Lung (tissue), 12 donors: Measurements from ENCODE around the gene INSL4. TPM values are rescaled to one million over a fixed set of nuclear protein-coding genes. Genes with fewer than 3 reads are reported as not detected.

ENCODE experiments used
- ATAC-seq: fragments of 200-7000 bp; cut with Tn5 transposase; one replicate; pipeline ENCODE4 v1.9.1; 2020; ENCODE audit warnings: moderate number of reproducible peaks; ENCODE audit not compliant: insufficient read depth, low FRiP score
- DNase-seq, 3 donors: peaks; one replicate each; pipeline ENCODE4 v3.0.0-alpha.2; 2013 to 2017
- H3K27ac ChIP-seq, 2 donors: one replicate each; pipeline ENCODE4 v1.5.1; 2013; ENCODE audit warnings: mild to moderate bottlenecking in 2 of 2, moderate library complexity in 2 of 2, control low read depth in 1 of 2, inconsistent platforms in 1 of 2, low read depth in 1 of 2, low read length in 1 of 2
- H3K27me3 ChIP-seq, 3 donors: one replicate each; pipeline ENCODE4 v1.5.1; 2013; ENCODE audit warnings: low read length in 2 of 3; ENCODE audit not compliant: control insufficient read depth in 3 of 3, insufficient read depth in 3 of 3
- H3K36me3 ChIP-seq, 4 donors: one replicate each; pipeline ENCODE4 v1.5.1; 2013; ENCODE audit warnings: low read length in 4 of 4, mild to moderate bottlenecking in 1 of 4, moderate library complexity in 1 of 4; ENCODE audit not compliant: control insufficient read depth in 4 of 4, insufficient read depth in 4 of 4
- H3K4me1 ChIP-seq, 5 donors: one replicate each; pipeline ENCODE4 v1.5.1; 2013; ENCODE audit warnings: low read length in 5 of 5, mild to moderate bottlenecking in 2 of 5, moderate library complexity in 1 of 5; ENCODE audit not compliant: control insufficient read depth in 5 of 5, insufficient read depth in 5 of 5
- H3K4me3 ChIP-seq: one replicate; pipeline ENCODE4 v1.5.1; 2013; ENCODE audit warnings: mild to moderate bottlenecking, control low read depth, moderate library complexity
- H3K9ac ChIP-seq, 2 donors: one replicate each; pipeline ENCODE4 v1.5.1; 2013; ENCODE audit warnings: low read length in 2 of 2, control low read depth in 1 of 2; ENCODE audit not compliant: insufficient read depth in 1 of 2
- H3K9me3 ChIP-seq, 4 donors: one replicate each; pipeline ENCODE4 v1.5.1; 2013; ENCODE audit warnings: low read length in 3 of 4, mild to moderate bottlenecking in 1 of 4, moderate library complexity in 1 of 4; ENCODE audit not compliant: control insufficient read depth in 4 of 4, insufficient read depth in 3 of 4
- WGBS, 2 donors: extraction: QIAGEN DNeasy Blood & Tissue Kit; methylation state at CpG; one replicate each; pipeline ENCODE4 v1.1.7; 2013; 5-methylcytosine and 5-hydroxymethylcytosine counted together
- polyA plus RNA-seq, 2 donors: library from polyadenylated mRNA; stranded (reverse); fragments of 200-250 nt; gene quantifications; one replicate each; pipeline ENCODE4 v1.2.1, GENCODE V29; 2013
- total RNA-seq, 2 donors: library from RNA; depleted of rRNA in 1 of 2; stranded (reverse); fragments of >200 nt in 1 of 2; gene quantifications; one replicate each; pipeline ENCODE4 v1.2.1, GENCODE V29; 2014 to 2021
- TF ChIP-seq, protein P1 (sequence below): IDR thresholded peaks from 2 replicates; pipeline ENCODE4 v1.5.1; 2012; ENCODE audit warnings: mild to moderate bottlenecking; ENCODE audit errors: control extremely low read depth, extremely low read depth
- donor health status: control.
- donor health status: control.
- donor health status: Bipolar disorder and iron deficiency.
- donor health status: healthy.
- donor health status: DM: yes; HTN: yes; CAD: no.

Gene INSL4
- total and polyA plus RNA-seq, 4 donors = not detected

DNA sequence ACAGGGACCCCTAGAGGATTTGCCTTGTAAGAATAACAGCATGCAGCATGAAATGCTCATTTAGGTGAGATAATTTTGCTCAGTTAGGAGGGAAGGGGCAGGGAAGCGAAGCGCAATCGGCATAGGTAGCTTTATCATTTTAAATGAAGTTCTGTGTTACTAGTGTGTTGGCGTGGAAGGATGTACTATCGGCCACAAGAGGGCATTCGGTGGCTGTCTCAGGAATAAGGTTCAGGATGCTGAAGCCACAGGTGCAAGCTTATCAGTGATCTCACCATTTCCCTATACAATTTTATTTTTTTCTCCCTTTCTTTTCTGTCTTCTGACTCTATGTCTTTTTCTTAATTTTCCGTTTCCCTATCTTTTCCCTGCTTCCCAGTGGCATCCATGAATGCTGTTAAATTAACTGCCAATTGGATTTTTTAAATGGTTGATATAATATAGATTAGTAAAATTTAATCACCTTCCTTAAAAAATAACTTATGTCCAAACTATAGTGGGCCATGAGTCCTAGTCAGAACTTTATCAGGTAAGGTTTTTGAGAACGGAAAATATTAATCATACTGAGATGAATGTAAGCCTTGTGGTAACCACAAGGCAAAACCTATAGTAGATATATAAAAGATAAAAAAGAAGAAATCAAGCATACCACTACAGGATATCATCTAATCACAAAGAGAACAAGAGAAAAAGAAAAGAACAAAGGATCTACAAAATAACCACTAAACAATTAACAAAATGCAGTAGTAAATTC is 44.6 kb upstream of the INSL4 start:
- no peaks in the 10 kb centered on the region for H3K9me3 ChIP-seq
- H3K4me1 ChIP-seq = no peaks in the 10 kb centered on the region
- ATAC-seq (peak; percentile 58), DNase-seq (peak; percentile 24 to 59 (median 31))
- H3K4me3 ChIP-seq = no peak overlapping the region
- 29% methylated on average over 8 of the region's 8 CpGs for WGBS, 2 donors
- H3K27me3 ChIP-seq = no peaks in the 10 kb centered on the region
- H3K36me3 ChIP-seq = no peaks in the 10 kb centered on the region
- no peak overlapping the region for H3K27ac ChIP-seq
- TF ChIP-seq, protein P1, sequence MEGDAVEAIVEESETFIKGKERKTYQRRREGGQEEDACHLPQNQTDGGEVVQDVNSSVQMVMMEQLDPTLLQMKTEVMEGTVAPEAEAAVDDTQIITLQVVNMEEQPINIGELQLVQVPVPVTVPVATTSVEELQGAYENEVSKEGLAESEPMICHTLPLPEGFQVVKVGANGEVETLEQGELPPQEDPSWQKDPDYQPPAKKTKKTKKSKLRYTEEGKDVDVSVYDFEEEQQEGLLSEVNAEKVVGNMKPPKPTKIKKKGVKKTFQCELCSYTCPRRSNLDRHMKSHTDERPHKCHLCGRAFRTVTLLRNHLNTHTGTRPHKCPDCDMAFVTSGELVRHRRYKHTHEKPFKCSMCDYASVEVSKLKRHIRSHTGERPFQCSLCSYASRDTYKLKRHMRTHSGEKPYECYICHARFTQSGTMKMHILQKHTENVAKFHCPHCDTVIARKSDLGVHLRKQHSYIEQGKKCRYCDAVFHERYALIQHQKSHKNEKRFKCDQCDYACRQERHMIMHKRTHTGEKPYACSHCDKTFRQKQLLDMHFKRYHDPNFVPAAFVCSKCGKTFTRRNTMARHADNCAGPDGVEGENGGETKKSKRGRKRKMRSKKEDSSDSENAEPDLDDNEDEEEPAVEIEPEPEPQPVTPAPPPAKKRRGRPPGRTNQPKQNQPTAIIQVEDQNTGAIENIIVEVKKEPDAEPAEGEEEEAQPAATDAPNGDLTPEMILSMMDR = peak; percentile 66
- no peak overlapping the region for H3K9ac ChIP-seq

DNA sequence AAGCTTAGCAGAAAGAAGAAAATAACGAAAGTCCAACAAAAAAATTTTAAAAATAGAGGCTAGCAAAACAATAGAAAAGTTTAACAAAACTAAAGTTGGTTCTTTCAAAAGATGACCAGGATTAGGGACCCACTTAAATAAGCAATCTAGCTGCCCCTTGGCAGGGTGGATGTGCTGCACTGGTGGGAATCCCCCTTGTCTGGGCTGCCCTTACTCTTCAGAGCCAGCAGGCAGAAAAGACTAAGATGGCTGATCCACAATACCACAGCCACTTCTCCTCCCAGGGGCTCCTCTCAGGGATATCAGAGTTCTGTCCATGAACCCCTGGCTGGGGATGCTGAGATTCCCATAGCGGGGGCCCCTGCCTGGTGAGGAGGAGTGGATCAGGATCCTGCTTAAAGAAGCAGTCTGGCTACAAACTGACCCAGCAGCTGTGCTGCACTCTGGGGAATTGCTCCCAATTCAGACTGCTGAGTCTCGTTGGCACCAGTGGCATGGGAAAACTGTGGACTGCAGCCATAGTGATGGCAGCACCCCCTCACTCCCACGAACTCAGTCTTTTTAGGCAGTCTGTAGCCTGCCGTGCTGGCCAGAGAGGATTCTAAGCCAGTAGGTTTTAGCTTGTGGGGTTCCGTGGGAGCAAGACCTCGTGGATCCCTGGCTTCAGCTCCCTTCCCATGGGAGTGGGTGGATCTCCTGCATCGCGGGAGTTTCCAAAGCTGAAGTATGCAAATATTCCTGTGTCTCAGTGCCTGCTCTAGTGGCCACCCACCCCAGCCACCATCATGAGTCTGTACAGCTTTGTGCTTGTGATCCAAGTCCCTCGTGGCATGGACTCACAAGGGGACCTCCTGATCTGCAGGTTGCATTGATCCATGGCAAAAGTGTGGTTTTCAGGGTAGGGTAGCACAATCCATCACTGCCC is 42.9 kb upstream of the INSL4 start:
- H3K4me3 ChIP-seq = no peak overlapping the region
- no peaks in the 10 kb centered on the region for H3K27me3 ChIP-seq
- ATAC-seq (no peak), DNase-seq (no peak)
- H3K9me3 ChIP-seq = no peaks in the 10 kb centered on the region
- no peaks in the 10 kb centered on the region for H3K36me3 ChIP-seq
- H3K4me1 ChIP-seq = no peaks in the 10 kb centered on the region
- TF ChIP-seq, protein P1 = no peak
- WGBS, 2 donors = 82 to 85% methylated on average over 10 of the region's 10 CpGs
- no peak overlapping the region for H3K9ac ChIP-seq
- no peak overlapping the region for H3K27ac ChIP-seq

DNA sequence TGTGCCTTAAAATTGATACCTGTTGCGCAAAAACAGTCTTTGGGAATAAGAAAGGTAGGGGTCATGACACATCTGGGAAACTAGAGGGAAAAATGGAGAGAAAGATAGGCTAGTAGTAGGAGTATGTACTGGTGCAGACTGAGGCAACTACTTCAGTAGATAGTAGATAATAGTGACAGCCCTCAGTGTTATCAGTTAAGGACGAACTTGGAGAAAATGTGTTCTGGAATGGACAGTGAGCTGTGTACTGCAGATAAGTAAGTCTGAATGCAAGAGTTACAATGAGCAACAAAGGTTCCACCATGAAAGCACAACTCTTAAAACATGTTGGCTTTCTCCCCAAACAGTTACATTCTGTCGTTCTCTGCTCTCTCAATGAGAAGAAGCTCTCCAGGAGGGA is 39.2 kb upstream of the INSL4 start:
- H3K9me3 ChIP-seq = no peaks in the 10 kb centered on the region
- DNase-seq = no peak
- no peaks in the 10 kb centered on the region for H3K36me3 ChIP-seq
- H3K27me3 ChIP-seq = no peaks in the 10 kb centered on the region
- ATAC-seq = no peak
- H3K9ac ChIP-seq = no peak overlapping the region
- H3K27ac ChIP-seq = no peak overlapping the region
- 89 to 94% methylated on average over 3 of the region's 3 CpGs for WGBS, 2 donors
- no peak overlapping the region for H3K4me3 ChIP-seq
- TF ChIP-seq, protein P1 = no peak
- no peaks in the 10 kb centered on the region for H3K4me1 ChIP-seq
